ENCODE measurements around the gene CCDC9B.

- no peak for TF ChIP-seq CTCF (IDR thresholded peaks at IDR 0.05; ENCODE audit: insufficient read depth, low read depth, low read length)
- no peak for TF ChIP-seq EZH2 (IDR thresholded peaks at IDR 0.05; ENCODE audit: insufficient read depth, low read length)
Measured at GRCh38 chr15:40364251-40364650, 23.5 kb upstream of the CCDC9B start.

All from astrocyte (in vitro differentiated cells and primary cell).